ENCODE data around the gene SLC16A13.

The SLC16A13 gene

DNA sequence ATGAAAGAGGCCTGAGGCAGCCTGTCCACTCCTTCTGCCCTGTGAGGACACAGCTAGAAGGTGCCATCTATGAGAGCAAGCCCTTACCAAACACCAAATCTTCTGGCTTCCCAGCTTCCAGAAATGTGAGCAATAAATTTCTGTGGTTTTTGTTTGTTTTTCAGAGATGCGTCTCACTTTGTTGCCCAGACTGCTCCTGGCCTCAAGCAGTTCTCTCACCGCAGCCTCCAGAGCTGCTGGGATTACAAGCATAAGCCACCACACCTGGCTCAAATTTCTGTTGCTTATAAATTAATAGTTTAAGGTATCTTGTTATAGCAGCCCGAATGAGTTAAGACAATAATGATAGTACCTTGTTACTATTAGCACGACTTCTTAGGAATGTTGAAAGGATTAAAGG is 20.6 kb downstream of the SLC16A13 start:
- H3K4me3 ChIP-seq (ENCODE audit: low read length), result no peak overlapping the region
- H3K9me3 ChIP-seq (ENCODE audit: insufficient read depth, low read length), result no peaks in the 10 kb centered on the region
- H3K4me2 ChIP-seq (ENCODE audit: low read length), result no peak overlapping the region
- H4K20me1 ChIP-seq (ENCODE audit: insufficient read depth, low read length), result no peaks in the 10 kb centered on the region
- H2AFZ ChIP-seq (ENCODE audit: low read depth, low read length), result no peak overlapping the region
- peaks cover 3% of the 10 kb centered on the region; the same call in 1 of the 2 replicates for H3K27me3 ChIP-seq (ENCODE audit: low read depth, low read length)
- H3K27ac ChIP-seq (ENCODE audit: low read length), result no peak overlapping the region
- H3K79me2 ChIP-seq (ENCODE audit: low read length), result no peaks in the 10 kb centered on the region
- H3K36me3 ChIP-seq (replicated peaks; ENCODE audit: low read depth, low read length), result no peaks in the 10 kb centered on the region
- no peaks in the 10 kb centered on the region for H3K4me1 ChIP-seq (ENCODE audit: low read length)
- TF ChIP-seq, protein P1, sequence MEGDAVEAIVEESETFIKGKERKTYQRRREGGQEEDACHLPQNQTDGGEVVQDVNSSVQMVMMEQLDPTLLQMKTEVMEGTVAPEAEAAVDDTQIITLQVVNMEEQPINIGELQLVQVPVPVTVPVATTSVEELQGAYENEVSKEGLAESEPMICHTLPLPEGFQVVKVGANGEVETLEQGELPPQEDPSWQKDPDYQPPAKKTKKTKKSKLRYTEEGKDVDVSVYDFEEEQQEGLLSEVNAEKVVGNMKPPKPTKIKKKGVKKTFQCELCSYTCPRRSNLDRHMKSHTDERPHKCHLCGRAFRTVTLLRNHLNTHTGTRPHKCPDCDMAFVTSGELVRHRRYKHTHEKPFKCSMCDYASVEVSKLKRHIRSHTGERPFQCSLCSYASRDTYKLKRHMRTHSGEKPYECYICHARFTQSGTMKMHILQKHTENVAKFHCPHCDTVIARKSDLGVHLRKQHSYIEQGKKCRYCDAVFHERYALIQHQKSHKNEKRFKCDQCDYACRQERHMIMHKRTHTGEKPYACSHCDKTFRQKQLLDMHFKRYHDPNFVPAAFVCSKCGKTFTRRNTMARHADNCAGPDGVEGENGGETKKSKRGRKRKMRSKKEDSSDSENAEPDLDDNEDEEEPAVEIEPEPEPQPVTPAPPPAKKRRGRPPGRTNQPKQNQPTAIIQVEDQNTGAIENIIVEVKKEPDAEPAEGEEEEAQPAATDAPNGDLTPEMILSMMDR (IDR thresholded peaks at IDR 0.05; ENCODE audit: low read depth, low read length), result no peak
- TF ChIP-seq EZH2phosphoT487 (IDR thresholded peaks at IDR 0.05; ENCODE audit: low read depth), result no peak
- H3K9ac ChIP-seq (ENCODE audit: low read length), result no peak overlapping the region

DNA sequence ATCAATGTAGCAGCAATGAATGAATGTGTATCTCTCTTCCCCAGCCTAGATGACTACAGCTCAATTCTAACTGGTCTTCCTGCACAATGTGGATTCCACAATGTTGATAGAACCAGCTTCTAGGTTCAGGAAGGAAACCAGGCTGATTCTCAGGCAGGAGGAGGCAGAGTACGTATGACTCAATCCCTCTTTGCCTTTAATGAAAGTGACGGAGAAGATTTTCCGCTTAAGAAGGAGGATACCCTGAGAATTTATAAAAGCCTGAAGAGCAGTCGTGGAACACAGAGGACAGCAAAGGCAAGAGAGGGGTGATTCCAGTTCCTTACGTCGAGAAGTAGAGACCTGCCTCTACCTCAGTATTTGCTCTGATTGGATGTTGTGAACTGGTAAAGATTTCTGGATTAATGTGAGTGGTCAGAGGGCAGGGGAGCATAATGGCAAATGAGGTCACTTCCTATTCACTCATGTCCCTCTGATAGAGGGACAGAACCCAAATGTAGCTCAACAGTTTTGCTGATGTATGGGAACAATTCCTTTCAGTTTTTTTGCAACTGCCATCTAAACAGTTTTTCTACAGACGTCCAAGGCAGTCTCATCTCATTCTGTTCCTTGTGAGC is 23.1 kb downstream of the SLC16A13 start:
- H4K20me1 ChIP-seq (ENCODE audit: insufficient read depth, low read length), result no peaks in the 10 kb centered on the region
- no peak overlapping the region for H2AFZ ChIP-seq (ENCODE audit: low read depth, low read length)
- no peak overlapping the region for H3K27ac ChIP-seq (ENCODE audit: low read length)
- H3K9ac ChIP-seq (ENCODE audit: low read length), result no peak overlapping the region
- H3K4me2 ChIP-seq (ENCODE audit: low read length), result no peak overlapping the region
- H3K27me3 ChIP-seq (ENCODE audit: low read depth, low read length), result peaks cover 5% of the 10 kb centered on the region; the same call in 1 of the 2 replicates
- H3K4me1 ChIP-seq (ENCODE audit: low read length), result no peaks in the 10 kb centered on the region
- TF ChIP-seq, protein P1 (IDR thresholded peaks at IDR 0.05; ENCODE audit: low read depth, low read length), result no peak
- TF ChIP-seq EZH2phosphoT487 (IDR thresholded peaks at IDR 0.05; ENCODE audit: low read depth), result no peak
- no peaks in the 10 kb centered on the region for H3K36me3 ChIP-seq (replicated peaks; ENCODE audit: low read depth, low read length)
- no peaks in the 10 kb centered on the region for H3K9me3 ChIP-seq (ENCODE audit: insufficient read depth, low read length)
- H3K4me3 ChIP-seq (ENCODE audit: low read length), result no peak overlapping the region
- H3K79me2 ChIP-seq (ENCODE audit: low read length), result no peaks in the 10 kb centered on the region

DNA sequence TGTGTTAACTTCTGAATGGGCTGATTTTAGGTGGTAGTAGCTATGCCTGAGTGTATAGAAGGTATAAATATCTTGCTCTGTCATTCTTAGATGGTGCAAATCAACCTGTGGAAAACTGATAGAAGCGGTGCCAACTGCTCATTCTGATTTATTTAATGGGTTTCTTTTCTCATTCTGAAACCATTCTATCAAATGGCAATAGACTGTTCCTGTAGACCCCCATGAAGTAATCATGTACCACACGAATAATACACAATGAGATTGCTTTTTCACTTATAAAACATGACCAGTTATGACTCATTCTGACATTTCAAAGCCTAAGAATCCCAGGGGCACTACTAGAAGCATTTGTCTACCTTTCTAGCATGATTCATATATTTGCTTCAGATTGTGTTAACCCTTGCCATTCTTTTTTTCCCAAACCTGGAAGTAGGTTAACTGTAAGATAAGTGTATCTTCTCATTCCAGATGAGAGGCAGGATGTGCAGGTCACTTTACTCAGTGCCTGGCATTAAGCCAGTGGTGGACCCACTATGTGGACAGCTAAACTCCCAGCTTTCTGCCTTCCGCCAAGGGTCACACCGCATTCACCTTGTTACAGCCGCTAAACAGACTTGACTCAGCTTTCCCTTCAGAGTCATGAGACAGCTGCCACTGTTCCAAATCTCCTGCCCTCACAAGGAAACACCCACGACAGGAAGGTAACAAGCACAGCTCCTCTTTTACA is 24.5 kb downstream of the SLC16A13 start:
- H3K4me3 ChIP-seq (ENCODE audit: low read length), result no peak overlapping the region
- no peak overlapping the region for H2AFZ ChIP-seq (ENCODE audit: low read depth, low read length)
- peaks cover 5% of the 10 kb centered on the region; the same call in 1 of the 2 replicates for H3K27me3 ChIP-seq (ENCODE audit: low read depth, low read length)
- no peak overlapping the region for H3K9ac ChIP-seq (ENCODE audit: low read length)
- no peaks in the 10 kb centered on the region for H4K20me1 ChIP-seq (ENCODE audit: insufficient read depth, low read length)
- H3K36me3 ChIP-seq (replicated peaks; ENCODE audit: low read depth, low read length), result no peaks in the 10 kb centered on the region
- H3K9me3 ChIP-seq (ENCODE audit: insufficient read depth, low read length), result no peaks in the 10 kb centered on the region
- no peaks in the 10 kb centered on the region for H3K4me1 ChIP-seq (ENCODE audit: low read length)
- H3K4me2 ChIP-seq (ENCODE audit: low read length), result no peak overlapping the region
- no peaks in the 10 kb centered on the region for H3K79me2 ChIP-seq (ENCODE audit: low read length)
- no peak overlapping the region for H3K27ac ChIP-seq (ENCODE audit: low read length)
- TF ChIP-seq, protein P1 (IDR thresholded peaks at IDR 0.05; ENCODE audit: low read depth, low read length), result no peak
- TF ChIP-seq EZH2phosphoT487 (IDR thresholded peaks at IDR 0.05; ENCODE audit: low read depth), result no peak

DNA sequence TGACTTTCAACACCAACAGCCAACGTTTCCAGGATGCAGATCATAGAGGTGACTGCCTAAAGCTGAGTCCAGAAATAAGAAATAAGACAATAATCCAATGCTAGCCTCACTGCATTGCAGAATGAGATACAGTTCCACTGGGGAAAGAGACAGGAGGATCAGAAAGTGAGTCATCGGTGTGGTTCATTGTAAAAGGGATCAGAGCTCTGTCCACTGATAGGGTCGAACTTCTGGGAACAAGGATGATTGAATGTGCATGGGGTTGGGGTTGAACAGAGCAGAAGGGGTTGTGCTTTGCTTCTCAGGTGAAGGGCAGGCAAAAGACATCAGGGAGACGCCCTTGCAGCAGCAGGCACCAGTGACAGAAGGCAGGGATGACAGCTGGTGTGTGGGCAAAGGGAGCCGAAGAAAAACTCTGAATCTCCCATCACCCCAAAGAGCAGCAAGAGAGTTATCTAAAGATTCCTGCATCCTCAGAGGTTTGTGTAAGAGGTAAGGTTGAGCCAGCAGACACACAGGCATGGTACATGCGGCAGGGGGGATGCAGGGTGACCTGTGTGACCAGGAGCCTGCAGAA is 27.8 kb downstream of the SLC16A13 start:
- H3K4me2 ChIP-seq (ENCODE audit: low read length), result no peak overlapping the region
- H3K79me2 ChIP-seq (ENCODE audit: low read length), result no peaks in the 10 kb centered on the region
- H3K36me3 ChIP-seq (replicated peaks; ENCODE audit: low read depth, low read length), result no peaks in the 10 kb centered on the region
- TF ChIP-seq, protein P1 (IDR thresholded peaks at IDR 0.05; ENCODE audit: low read depth, low read length), result no peak
- TF ChIP-seq EZH2phosphoT487 (IDR thresholded peaks at IDR 0.05; ENCODE audit: low read depth), result no peak
- no peak overlapping the region for H2AFZ ChIP-seq (ENCODE audit: low read depth, low read length)
- peaks cover 5% of the 10 kb centered on the region; the same call in 1 of the 2 replicates for H3K27me3 ChIP-seq (ENCODE audit: low read depth, low read length)
- H3K4me3 ChIP-seq (ENCODE audit: low read length), result no peak overlapping the region
- no peak overlapping the region for H3K9ac ChIP-seq (ENCODE audit: low read length)
- no peaks in the 10 kb centered on the region for H4K20me1 ChIP-seq (ENCODE audit: insufficient read depth, low read length)
- no peaks in the 10 kb centered on the region for H3K4me1 ChIP-seq (ENCODE audit: low read length)
- no peak overlapping the region for H3K27ac ChIP-seq (ENCODE audit: low read length)
- H3K9me3 ChIP-seq (ENCODE audit: insufficient read depth, low read length), result no peaks in the 10 kb centered on the region

Data from OCI-LY3 (cell line).